ENCODE data around the gene GULP1.

GULP1 gene

DNA sequence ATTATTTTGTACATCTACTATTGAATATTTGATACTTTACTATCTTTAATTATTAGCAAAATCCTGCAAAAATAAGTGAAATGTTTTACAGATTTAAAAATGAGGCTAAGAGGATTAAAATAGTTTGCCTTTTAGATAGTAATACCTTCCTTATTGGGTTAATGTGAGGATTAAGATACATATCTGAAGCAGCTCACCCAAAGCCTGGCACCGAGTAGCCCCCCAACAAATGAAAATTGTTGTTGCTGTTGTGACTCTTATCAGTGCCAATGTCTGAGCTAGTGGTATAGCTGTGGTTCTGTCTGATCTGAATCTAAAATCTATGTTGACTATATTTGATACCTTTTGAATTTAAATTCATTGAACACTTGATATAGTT lies 34.6 kb downstream of the GULP1 start:
- no peak for DNase-seq (ENCODE audit: low spot score)

DNA sequence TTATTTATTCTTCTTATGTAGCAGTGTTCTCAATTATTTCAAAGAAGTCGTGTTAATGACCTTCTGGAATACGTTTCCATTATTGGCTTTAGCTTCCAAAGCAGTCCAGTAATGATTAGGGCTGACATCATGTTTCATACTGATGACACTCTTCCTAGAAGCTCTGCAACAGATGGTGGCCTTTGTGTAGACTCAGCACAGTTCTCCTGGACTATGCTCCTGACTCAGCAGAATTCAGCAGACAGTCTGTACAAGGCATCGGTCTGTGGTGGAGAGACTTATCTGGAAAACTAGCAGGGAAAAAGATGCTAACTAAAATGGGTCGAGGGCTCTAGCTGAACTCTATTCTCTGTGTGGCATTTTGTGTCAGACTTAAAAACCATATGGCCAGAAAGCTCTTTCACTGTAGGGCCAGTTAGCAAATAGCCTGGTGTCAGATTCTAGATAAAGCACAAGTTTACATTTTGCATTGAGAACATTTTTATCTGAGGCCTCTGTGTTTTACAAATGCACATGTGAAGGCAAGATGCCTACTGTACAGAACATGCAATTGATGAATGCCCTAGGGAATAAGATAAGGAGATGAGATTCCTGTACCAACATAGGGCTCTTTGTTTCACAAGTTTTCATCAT lies 35.1 kb downstream of the GULP1 start:
- no peak for DNase-seq (ENCODE audit: low spot score)

DNA sequence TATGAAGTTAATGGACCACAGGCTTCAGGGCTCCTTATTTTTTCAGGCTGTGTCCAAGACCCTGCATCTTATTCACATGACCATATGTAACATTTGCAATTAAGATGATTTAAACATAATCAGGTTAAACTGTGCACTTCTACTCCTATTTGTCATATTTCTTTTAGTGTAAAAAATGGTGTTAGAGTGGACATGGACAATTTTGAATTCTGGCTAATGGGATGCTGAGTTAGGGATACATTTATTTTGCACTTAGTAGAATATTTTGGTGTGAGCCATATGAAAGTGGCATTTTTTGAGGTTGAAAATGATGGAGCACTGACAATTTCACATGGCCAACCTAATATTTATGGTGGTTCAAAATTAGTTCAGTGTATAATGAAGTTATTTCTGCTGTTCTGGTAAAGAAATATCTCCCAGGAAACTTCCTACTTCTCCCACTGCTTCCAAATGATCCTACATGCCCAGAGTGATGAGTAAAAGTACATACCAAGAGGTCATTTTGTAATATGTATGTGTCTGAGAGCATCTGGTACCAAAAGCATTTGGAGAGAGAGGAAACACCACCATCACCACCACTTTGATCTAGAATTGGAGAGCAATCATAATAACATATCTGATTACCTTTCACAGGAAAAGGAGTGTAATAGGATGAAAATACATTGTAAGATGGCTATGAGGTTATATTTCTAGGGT lies 36.0 kb downstream of the GULP1 start:
- no peak for DNase-seq (ENCODE audit: low spot score)

DNA sequence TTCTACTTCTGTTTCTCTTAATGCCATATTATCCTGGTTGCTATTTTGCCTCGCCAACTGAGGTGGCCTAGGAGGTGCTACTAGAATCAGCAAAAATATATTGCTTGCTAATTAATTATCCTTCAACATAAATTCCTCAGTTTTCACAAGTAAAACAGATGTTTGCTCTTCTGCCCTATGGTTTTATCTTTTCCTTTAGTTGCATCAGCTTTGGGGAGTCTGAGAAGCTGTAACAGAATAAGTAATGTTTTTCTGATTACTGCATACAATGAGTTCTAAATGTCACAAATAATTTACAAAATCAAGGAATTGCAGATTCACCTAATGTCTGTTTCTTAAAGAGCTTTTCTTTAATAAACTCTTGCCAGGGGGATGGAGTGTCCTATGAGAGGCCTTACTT lies 36.7 kb downstream of the GULP1 start:
- DNase-seq (ENCODE audit: low spot score) = no peak

DNA sequence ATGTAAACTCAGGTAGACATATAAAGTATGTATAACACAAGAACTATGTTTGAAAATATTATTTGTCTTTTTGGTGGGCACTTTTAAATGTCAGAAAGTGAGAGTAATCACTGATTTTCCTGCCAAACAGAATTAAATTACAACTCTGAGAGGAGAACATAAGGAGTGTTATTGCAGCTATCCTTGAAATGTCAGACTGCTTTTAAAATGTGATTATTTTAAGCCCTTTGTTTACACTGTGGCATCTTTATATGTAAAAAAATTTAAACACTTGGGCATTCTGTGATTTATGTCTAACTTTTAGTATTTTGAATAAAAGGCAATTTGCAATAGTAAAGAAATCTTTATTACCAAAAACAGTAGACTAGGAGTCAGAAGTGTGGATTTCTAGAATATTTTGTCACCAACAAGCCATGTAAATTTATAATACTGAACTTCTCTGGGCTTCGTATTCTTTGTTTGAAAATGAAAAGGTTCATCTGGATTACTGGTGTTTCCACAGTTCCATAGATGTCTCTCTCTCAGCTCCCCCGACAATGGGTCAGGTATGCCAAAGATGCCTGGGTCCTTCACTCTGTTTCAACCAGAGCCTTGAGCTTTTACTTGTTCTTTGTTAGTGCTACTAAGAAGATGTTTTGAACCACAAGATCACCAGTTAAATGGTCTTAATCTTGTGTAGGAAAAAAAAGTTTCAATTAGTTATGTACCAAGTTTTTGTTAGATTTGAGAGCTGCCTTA lies 38.8 kb downstream of the GULP1 start:
- no peak for DNase-seq (ENCODE audit: low spot score)

DNA sequence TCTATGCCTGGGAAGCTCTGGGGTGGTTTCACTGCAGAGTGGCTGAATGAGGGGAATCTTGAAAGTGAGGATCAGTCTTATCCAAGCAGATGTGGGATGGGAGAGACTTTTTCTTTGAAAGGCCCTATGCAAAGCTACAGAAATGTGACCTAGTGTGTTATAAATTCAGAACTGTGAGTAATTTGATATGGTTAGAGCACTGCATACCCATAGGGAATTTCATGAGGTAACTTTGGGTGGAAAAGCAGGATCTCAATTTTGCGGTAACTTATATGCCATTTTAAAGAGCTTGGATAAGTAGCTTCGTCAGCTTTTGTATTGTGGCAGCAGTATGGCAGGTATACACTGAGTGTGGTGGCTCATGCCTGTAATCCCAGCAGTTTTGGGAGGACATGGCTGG lies 40.9 kb downstream of the GULP1 start:
- DNase-seq (ENCODE audit: low spot score) = no peak

DNA sequence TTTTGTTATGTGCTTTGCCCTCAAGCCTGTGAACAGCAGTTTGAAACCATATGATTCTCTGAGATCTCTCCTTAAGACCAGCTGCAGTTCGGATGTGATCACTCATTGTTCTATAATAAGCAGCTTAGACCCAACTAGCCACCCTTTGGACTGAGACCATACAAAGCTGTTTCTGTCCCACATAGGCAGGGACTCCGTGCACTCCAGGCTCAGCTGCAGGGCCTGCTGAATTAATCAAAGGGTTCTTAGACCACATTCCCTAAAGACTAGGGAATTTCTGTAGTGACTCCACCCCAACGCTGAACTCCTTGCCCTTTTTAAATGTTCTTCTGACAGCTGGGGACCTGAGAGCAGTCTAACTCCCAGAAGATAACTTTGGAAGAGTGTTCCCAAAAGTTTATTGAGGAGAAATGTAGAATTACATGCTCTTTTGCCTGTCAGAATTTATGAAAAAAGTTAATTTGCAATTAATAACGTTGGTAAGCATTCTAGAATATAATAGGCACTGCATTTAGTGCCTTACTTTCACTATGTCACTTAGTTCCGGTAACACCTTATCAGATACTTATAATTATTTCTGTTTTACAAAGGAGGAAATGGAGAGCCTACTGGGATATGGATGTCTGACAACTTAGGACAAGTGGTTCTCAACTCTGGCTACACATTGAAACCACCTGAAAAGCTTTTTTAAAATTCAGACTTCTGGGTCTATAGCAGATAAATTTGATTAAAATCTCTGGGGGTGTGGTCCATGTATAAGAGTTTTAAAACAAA lies 42.3 kb downstream of the GULP1 start:
- peak; percentile 46 for DNase-seq (ENCODE audit: low spot score)

DNA sequence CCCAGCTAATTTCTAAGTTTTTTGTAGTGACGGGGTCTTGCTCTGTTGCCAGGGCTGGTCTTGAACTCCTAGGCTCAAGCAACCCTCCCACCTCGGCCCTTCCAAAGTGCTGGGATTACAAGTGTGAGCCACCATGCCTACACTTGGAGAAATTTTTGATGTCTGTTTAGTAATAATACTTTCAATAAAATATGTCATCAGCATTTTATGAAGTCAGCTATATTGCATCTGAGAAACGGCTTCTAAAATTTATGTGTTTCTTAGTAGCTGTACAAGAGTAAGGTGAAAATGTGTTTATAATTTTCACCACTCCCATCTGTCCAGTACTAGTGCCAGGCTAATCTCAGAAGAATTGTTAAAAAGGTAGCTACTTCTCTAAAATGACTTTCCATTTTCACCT lies 46.8 kb downstream of the GULP1 start:
- no peak for DNase-seq (ENCODE audit: low spot score)

DNA sequence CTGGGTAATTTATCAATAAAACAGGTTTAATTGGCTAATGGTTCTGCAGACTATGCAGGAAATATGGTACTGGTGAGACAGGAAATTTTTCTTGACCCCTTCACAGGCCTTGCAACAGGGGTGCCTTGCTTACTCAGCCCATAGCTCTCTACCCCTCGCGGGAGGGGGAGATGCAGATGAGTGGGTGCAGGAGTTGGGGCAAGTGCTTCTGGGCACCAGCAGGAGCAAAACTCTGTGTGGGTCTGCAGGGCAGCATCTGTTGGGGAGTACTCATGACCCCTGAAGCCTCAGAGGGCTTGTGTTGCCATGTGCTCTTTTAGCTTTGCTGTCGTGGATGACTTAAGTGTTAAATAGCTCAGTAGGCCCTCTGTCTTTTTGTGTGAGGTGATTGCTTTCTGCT lies 48.6 kb downstream of the GULP1 start:
- no peak for DNase-seq (ENCODE audit: low spot score)

DNA sequence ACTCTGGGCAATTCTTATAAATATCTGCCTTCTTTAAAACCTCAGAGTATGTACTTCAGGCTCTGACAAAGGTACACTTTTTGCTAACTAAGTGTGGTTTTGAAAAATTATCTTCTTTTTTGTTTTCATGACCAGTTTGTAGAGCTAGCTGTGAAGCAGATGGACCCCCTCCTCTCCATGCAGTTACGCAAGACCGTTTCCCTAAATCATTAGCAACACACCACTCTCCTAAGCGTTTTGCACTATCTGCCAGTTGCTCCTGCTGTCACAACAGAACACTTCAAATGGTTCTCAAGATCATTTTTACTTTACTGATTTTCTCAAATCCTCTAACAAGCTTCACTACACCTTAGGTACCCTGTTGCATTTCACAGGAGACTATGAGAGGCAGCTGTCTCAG lies 53.3 kb downstream of the GULP1 start:
- no peak for DNase-seq (ENCODE audit: low spot score)

DNA sequence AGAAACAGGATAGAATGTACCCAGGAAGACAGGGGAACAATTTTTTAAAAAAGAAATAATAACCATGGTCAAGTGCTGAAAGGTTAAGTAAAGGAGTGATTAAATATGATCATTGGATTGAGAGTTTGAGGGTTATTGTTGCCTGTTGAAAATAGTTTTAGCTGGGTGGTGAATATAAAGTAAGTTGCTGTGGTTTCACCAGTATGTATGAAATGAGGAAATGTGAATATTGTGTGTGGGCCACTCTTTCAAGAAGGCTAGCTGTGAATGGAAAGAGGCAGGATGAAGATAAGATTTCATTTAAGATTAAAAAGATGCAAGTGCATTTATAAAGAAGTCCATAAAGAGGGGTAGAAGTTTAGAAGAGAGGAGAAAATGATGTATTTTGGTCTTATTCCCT lies 53.8 kb downstream of the GULP1 start:
- DNase-seq (ENCODE audit: low spot score) = no peak

DNA sequence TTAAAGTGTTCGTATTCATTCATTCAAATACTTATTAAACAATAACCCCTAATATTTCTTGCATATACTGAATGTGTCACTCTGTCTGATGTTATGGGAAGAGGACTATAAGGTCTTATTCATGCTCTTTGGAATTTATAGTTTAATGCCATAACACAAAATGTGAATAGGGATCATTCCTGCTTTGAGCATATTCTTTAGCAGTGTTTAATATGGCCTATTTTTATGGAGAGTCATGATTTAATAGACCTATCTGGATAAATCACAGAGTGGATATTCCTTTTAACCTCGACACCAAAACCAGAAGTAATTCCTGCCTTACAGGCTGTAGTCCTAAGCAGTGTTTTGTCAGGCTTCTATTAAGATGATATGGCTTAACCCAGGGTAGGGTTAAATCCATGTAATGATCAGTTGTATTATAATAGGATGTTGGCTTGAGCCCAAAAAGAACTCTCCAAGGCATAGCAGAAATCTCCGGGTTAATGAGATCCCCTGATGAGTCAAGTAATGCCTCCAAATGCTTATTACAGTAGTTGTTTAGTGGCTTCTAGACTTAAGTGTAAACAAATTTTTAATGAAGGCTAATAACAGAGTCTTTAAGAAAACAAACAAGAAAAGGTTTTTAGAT lies 54.3 kb downstream of the GULP1 start:
- no peak for DNase-seq (ENCODE audit: low spot score)

DNA sequence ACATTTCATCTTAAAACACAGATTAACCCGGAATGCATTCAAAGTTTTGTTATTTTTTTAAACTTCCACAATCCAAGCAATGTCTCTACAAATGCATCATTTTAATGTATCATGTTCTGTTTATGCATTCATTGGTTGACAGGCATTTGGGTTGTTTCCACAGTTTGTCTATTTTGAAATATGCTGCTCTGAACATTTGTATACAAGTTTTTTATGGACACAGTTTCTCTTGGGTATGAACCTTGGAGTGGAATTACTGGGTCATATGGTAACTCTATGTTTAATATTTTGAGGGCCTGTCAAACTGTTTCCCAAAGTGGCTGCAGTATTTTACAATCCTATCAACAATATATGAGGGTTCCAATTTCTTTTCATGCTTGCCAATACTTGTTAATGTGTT lies 57.3 kb downstream of the GULP1 start:
- no peak for DNase-seq (ENCODE audit: low spot score)

DNA sequence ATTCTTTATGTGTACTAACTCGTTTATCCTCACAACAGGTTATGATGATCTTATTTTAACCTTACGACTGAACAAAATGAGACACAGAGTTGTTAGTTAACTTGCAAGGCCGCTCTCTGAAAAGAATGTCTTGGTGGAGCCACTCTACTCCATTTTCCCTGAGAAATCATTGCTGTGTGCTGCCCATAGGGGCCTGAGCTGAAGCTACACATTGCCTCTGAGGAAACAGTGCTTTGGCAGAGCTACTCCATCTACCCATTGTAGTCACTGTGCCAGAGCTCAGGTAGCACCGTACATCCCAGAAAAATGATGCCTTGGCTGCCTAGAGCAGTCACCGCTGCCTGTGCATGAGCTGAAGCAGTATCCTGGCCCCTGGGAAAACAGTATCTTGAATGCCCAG lies 61.6 kb downstream of the GULP1 start:
- no peak for DNase-seq (ENCODE audit: low spot score)

DNA sequence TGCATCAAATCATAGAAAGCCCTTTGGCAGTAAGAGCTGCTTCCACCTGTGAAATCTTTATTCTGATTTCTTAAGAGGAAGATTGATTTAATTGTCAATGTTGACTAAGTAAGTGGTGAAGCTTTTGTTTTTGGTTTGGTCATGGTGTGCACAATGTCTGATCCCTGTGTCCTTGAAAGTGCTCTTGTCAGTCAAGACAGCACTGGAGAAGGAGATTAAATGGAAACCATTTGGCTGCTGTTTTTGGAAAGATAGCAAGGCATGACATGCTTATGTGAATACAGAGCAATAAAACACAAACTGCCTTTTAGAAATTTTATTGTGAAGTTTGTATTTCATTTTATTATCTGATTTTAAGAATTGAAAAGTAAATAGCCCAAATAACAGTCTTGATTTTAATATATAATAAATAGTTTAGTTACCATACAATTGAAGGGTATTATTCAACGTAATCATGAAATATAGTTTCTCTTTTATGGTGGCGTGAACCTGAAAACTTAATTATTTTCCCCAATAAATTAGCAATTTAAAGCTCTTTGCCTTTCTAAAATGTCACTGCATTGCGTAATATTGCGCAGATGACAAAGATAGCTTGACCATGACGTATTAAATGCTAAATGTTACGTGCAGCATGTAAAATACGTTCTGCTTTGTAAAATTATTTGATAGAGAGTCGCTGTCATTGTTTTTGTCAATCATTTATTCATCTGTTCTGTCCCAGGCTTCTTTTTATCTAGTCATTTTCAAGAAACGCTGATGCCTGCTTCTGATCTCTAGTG lies 69.0 kb downstream of the GULP1 start:
- no peak for DNase-seq (ENCODE audit: low spot score)

DNA sequence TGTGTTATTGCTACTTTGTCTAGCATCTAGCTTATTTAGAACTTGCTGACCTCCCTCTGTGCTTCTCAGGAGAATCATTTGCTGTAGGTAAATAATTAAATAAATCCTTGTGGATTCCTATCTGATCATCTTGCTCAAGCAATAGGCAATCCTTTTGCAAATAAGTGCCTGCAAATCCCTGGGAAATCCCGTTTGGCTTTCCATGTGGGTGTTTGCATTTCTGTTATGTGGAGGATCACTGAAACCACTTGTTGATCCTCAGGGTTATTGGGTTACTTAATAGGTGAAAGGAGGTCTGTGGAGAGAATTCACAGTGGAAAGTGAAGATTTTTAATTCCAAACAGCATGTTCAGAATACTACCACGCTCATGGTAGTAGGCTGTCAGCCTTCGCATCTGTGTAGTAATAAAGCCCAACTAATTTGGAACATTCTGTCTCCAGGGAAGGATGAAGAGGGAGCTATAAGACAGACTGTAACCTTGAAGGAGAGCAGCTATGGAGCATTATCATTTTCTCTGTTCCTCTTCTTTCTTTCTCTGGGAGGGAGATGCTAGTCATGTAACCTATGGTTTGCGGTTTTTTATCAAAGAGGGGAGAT lies 72.5 kb downstream of the GULP1 start:
- DNase-seq (ENCODE audit: low spot score) = no peak

DNA sequence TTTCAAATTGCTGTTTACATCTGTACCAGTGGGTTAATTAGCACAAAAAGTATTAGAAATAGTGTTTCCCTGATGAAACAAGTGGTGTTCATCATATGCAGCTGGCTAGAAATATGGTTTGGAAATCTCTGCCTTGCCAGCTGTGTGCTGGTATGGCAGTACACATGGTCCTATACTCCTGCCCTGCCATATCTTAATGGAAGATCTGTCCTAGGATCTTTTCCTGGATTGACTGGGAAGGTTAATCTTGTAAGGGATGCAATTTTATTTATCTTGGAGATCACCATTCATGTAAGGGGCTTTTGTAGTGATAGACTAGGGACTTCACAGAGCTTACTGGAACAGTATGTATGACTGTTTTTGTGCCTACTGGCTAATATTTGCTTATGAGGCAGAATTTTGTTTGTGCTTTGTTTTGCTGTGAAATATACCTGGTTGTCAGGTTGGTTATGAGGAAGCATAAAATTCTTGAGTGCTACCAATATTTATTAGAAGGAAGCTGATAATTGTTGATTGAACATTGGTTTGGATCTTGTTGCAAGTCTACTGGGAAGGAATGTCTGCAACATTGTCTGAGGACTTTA lies 73.5 kb downstream of the GULP1 start:
- DNase-seq (ENCODE audit: low spot score) = no peak

DNA sequence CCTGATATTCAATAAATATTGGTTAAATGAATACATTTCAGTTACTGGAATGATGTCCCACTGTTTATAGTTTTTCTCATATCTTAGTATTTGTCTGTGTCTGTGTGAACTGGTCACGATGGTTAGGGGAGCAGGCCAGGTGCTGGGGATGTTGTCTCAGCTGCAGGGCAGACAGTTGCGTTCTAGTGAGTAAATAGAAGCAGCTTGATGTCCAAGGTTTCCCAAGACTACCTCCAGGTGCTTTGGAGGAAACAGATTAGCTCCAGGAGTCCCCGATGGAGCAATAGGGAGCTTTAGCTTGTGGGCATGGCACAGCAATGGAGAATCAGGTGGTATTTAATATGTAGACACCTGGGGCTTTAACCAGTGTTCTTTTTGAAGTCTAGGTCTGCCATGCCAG lies 75.5 kb downstream of the GULP1 start:
- no peak for DNase-seq (ENCODE audit: low spot score)

DNA sequence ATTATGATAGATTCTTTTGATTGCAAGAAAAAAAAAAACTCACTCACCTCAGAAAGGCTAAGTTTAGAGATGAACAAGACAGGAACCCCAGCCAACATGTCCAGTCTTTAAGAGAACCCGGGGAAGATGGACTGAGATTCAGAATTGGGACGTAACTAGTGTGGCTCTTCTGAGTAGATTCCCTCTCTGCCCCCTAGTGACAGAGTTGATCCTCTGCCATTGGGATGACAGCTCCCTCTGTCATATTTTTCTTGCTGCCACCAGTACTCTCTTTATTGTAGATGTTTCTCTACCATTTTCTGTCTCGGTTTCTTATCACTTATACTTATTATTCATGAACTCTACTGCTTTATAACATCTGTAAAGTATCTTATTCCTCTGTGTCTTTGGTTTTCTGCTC lies 77.7 kb downstream of the GULP1 start:
- DNase-seq (ENCODE audit: low spot score) = peak; percentile 72

DNA sequence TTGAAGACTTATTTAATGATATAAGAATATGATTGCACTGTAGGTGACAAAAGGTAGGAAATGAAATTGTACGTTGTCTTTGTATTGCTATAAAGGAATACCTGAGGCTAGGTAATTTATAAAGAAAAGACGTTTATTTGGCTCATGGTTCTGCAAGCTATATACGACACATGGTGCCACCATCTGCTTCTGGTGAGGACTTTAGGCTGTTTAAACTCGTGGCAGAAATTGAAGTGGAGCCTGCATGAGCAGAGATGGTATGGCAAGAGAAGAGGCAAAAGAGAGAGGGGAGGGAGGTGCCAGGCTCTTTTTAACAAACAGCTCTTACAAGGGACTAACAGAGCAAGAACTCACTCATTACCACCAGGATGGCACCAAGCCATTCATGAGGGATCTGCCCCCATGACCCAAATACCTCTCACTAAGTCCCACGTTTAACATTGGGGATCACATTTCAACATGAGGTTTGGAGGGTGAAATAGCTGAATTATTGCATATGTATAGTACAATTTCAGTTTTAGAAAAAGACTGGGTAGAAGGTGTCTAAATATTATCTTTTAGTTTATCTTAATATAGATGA lies 86.8 kb downstream of the GULP1 start:
- no peak for DNase-seq (ENCODE audit: low spot score)

Measured in globus pallidus (tissue), 1 donor.